MM.1S (cell line): ENCODE measurements around the gene RPL38.

Experiments used
- CTCF ChIP-seq: fragments of 300-600 bp; sonication (generic); IDR thresholded peaks from 2 replicates; pipeline ENCODE4 v1.5.1; 2016; ENCODE audit warnings: antibody characterized with exemption, low read length, mixed read lengths
- EZH2 ChIP-seq: fragments of 300-600 bp; sonication (generic); optimal IDR thresholded peaks from 2 replicates; pipeline ENCODE3; 2017; ENCODE audit warnings: low read depth, mild to moderate bottlenecking, antibody characterized with exemption, low read length, mixed read lengths

GRCh38 chr17:74257311-74257710, 53.8 kb downstream of the RPL38 start:
- no peak for TF ChIP-seq CTCF
- no peak for TF ChIP-seq EZH2
